ENCODE results near the gene NTN1. TPM values are rescaled to one million over a fixed set of nuclear protein-coding genes. Genes with fewer than 3 reads are reported as not detected.

The NTN1 gene
- total RNA-seq, 1 experiment from 2014 or later = 1.2 TPM

GRCh38 chr17:9038380-9038779 is 17.1 kb downstream of the NTN1 start:
- H3K4ac ChIP-seq (ENCODE audit: low read depth, low read length) = no peak overlapping the region
- H3K4me2 ChIP-seq (ENCODE audit: insufficient read depth, insufficient read length, low read length) = no peak overlapping the region
- no CpG with 5 or more reads among the region's 1 CpG for WGBS (ENCODE audit: extremely low coverage, insufficient read length, low lambda C conversion rate)
- no peak overlapping the region for H3K27ac ChIP-seq (ENCODE audit: insufficient read length, low read depth, low read length)
- no peaks in the 10 kb centered on the region for H3K79me2 ChIP-seq (ENCODE audit: insufficient read depth, low read length)
- no peak overlapping the region for H2BK20ac ChIP-seq (ENCODE audit: low read depth, low read length, poor library complexity, severe bottlenecking)
- no peak overlapping the region for H3K4me3 Mint-ChIP-seq
- peaks cover 7% of the 10 kb centered on the region for H3K27me3 Mint-ChIP-seq (ENCODE audit: low read depth)
- H2AFZ ChIP-seq (ENCODE audit: low read length) = no peak overlapping the region
- H4K91ac ChIP-seq (ENCODE audit: insufficient read length, low read depth, low read length) = no peak overlapping the region
- TF ChIP-seq CTCF (conservative IDR thresholded peaks at IDR 0.05) = no peak
- no peak for DNase-seq
- H3K9me3 Mint-ChIP-seq = peaks cover 16 to 18% of the 10 kb centered on the region in 2 experiments
- H3K36me3 Mint-ChIP-seq (ENCODE audit: insufficient read depth in 1 of 3, low read depth in 3 of 3) = peaks cover 0 to 14% (median 4%) of the 10 kb centered on the region in 3 experiments; a peak in 5 of 7 replicates
- H2BK5ac ChIP-seq (ENCODE audit: insufficient read length, low read length) = no peak overlapping the region
- no peak overlapping the region for H3K18ac ChIP-seq (ENCODE audit: insufficient read length, low read depth, low read length)
- H4K20me1 ChIP-seq (ENCODE audit: control insufficient read depth, insufficient read depth, insufficient read length) = no peaks in the 10 kb centered on the region
- no peak overlapping the region for H4K8ac ChIP-seq (replicated peaks; ENCODE audit: insufficient read length, low read depth, low read length)
- no peak overlapping the region for H2BK120ac ChIP-seq (ENCODE audit: low read depth, low read length, poor library complexity, severe bottlenecking)
- no peak overlapping the region for H3T11ph ChIP-seq (ENCODE audit: low read length)
- no peak overlapping the region for H2BK15ac ChIP-seq (ENCODE audit: low read depth, low read length)
- H3K9me3 ChIP-seq (ENCODE audit: control insufficient read depth, low read depth, low read length) = no peaks in the 10 kb centered on the region
- no peak overlapping the region for H3K9ac ChIP-seq (ENCODE audit: extremely low read depth, insufficient read length, low read length)
- no peak overlapping the region for H3K27ac Mint-ChIP-seq
- H3K14ac ChIP-seq (ENCODE audit: insufficient read depth, low read length) = no peak overlapping the region
- H3K23ac ChIP-seq (ENCODE audit: insufficient read length, low read depth, low read length) = no peak overlapping the region
- no peaks in the 10 kb centered on the region for H3K27me3 ChIP-seq (ENCODE audit: insufficient read depth, low read length)
- no peak overlapping the region for H2AK5ac ChIP-seq (ENCODE audit: insufficient read length, low read length)
- no peak overlapping the region for H2BK12ac ChIP-seq (ENCODE audit: insufficient read length, low read depth, low read length)
- no peaks in the 10 kb centered on the region for H3K4me1 Mint-ChIP-seq
- H4K5ac ChIP-seq (ENCODE audit: insufficient read length, low read depth, low read length) = no peak overlapping the region
- H3K56ac ChIP-seq (ENCODE audit: insufficient read length, low read depth, low read length) = no peak overlapping the region
- H3K79me1 ChIP-seq (ENCODE audit: insufficient read depth, low read depth, low read length, poor library complexity, severe bottlenecking) = no peaks in the 10 kb centered on the region
- H3K23me2 ChIP-seq (ENCODE audit: insufficient read length, low read depth, low read length, poor library complexity, severe bottlenecking) = no peaks in the 10 kb centered on the region
- no peaks in the 10 kb centered on the region for H3K4me1 ChIP-seq (ENCODE audit: insufficient read depth, low read length)
